WTC11 (cell line): ENCODE measurements around the gene BFSP1. TPM values are rescaled to one million over a fixed set of nuclear protein-coding genes. Genes with fewer than 3 reads are reported as not detected.

Experiments
- ATAC-seq: fragments of 200-7000 bp; cut with Tn5 transposase; 2 replicates; pipeline ENCODE4 v1.10.0; 2021; ENCODE audit warnings: mild to moderate bottlenecking, moderate library complexity
- CTCF ChIA-PET: fragments of 300-600 bp; sonication (Branson Sonifier 250); formaldehyde crosslinking; loops from one replicate; lab custom pipeline; 2021; ENCODE audit warnings: antibody characterized with exemption; lab: Charles Lee
- POLR2A ChIA-PET: fragments of 350-600 bp; sonication (Branson Sonifier 250); formaldehyde crosslinking; loops from one replicate; lab custom pipeline; 2021; ENCODE audit warnings: antibody characterized with exemption; lab: Charles Lee
- DNase-seq: peaks from one replicate; pipeline ENCODE4 v3.0.0; 2021; ENCODE audit warnings: low spot score
- H3K27ac Mint-ChIP-seq: 2 replicates; pipeline ENCODE4 v1.8.0; 2021; ENCODE audit warnings: mixed read lengths
- H3K27me3 Mint-ChIP-seq: 2 replicates; pipeline ENCODE4 v1.8.0; 2021; ENCODE audit warnings: low read depth, mild to moderate bottlenecking, moderate library complexity, mixed read lengths
- H3K36me3 Mint-ChIP-seq: 2 replicates; pipeline ENCODE4 v1.8.0; 2021; ENCODE audit warnings: mixed read lengths
- H3K4me1 Mint-ChIP-seq: 2 replicates; pipeline ENCODE4 v1.8.0; 2022; ENCODE audit warnings: mixed read lengths
- H3K4me3 Mint-ChIP-seq: 2 replicates; pipeline ENCODE4 v1.8.0; 2021; ENCODE audit warnings: mild to moderate bottlenecking, moderate library complexity, mixed read lengths
- H3K9me3 Mint-ChIP-seq: 2 replicates; pipeline ENCODE4 v1.8.0; 2021; ENCODE audit warnings: mixed read lengths
- CREB1 ChIP-seq: sonication (generic); formaldehyde crosslinking; IDR thresholded peaks from 2 replicates; pipeline ENCODE4 v1.8.0; 2023; ENCODE audit warnings: mild to moderate bottlenecking, missing genetic modification reagents
- FOXP4 ChIP-seq: sonication (generic); formaldehyde crosslinking; IDR thresholded peaks from 2 replicates; pipeline ENCODE4 v1.8.0; 2022; ENCODE audit warnings: mild to moderate bottlenecking, missing genetic modification reagents
- NFYB ChIP-seq: sonication (generic); formaldehyde crosslinking; conservative IDR thresholded peaks from 2 replicates; pipeline ENCODE4 v1.8.0; 2022; ENCODE audit warnings: low read depth, missing genetic modification reagents
- NR2C2 ChIP-seq: sonication (generic); formaldehyde crosslinking; IDR thresholded peaks from 2 replicates; pipeline ENCODE4 v1.8.0; 2022; ENCODE audit warnings: mild to moderate bottlenecking, missing genetic modification reagents
- PRDM15 ChIP-seq: sonication (generic); formaldehyde crosslinking; IDR thresholded peaks from 2 replicates; pipeline ENCODE4 v1.8.0; 2022; ENCODE audit warnings: missing genetic modification reagents
- USF1 ChIP-seq: sonication (generic); formaldehyde crosslinking; IDR thresholded peaks from 2 replicates; pipeline ENCODE4 v1.8.0; 2022; ENCODE audit warnings: mild to moderate bottlenecking, missing genetic modification reagents
- USF2 ChIP-seq: sonication (generic); formaldehyde crosslinking; IDR thresholded peaks from 2 replicates; pipeline ENCODE4 v1.8.1; 2023; ENCODE audit warnings: mild to moderate bottlenecking, missing genetic modification reagents, moderate library complexity
- ZBTB43 ChIP-seq: sonication (generic); formaldehyde crosslinking; IDR thresholded peaks from 2 replicates; pipeline ENCODE4 v1.8.1; 2023; ENCODE audit warnings: mild to moderate bottlenecking, missing genetic modification reagents
- ZNF138 ChIP-seq: sonication (generic); formaldehyde crosslinking; conservative IDR thresholded peaks from 2 replicates; pipeline ENCODE4 v1.8.1; 2022; ENCODE audit warnings: mild to moderate bottlenecking, moderate library complexity, missing genetic modification reagents
- ZNF219 ChIP-seq: sonication (generic); formaldehyde crosslinking; IDR thresholded peaks from 2 replicates; pipeline ENCODE4 v1.8.0; 2023; ENCODE audit warnings: missing genetic modification reagents, mild to moderate bottlenecking, borderline replicate concordance
- ZNF263 ChIP-seq: sonication (generic); formaldehyde crosslinking; IDR thresholded peaks from 2 replicates; pipeline ENCODE4 v1.8.1; 2022; ENCODE audit warnings: low read depth, mild to moderate bottlenecking, moderate library complexity, missing genetic modification reagents
- ZNF317 ChIP-seq: sonication (generic); formaldehyde crosslinking; IDR thresholded peaks from 2 replicates; pipeline ENCODE4 v1.8.1; 2023; ENCODE audit warnings: low read depth, mild to moderate bottlenecking, moderate library complexity, missing genetic modification reagents, borderline replicate concordance
- total RNA-seq: library from RNA; stranded (reverse); gene quantifications from 3 replicates; pipeline ENCODE4 v1.2.3, GENCODE V29; 2021

The BFSP1 gene
- total RNA-seq, 1 experiment from 2014 or later: 3.0 TPM

GRCh38 chr20:17519606-17520285 is 11.4 kb downstream of the BFSP1 start:
- Mint-ChIP-seq H3K4me1 (peaks cover 5% of the 10 kb centered on the region), H3K27ac (no peak overlapping the region), H3K9me3 (peaks cover 8% of the 10 kb centered on the region), H3K36me3 (no peaks in the 10 kb centered on the region), H3K27me3 (no peaks in the 10 kb centered on the region), H3K4me3 (no peak overlapping the region)
- no peak for DNase-seq
- CTCF ChIA-PET: interaction anchor here (2.5 kb wide), 1 partner anchor 15 kb away, joined by 8 read pairs; no protein-coding TSS in a partner anchor
- POLR2A ChIA-PET: interaction anchor here (1.1 kb wide), 1 partner anchor 21 kb away, joined by 3 read pairs; no protein-coding TSS in a partner anchor
- peak; percentile 42; the same call in 1 of the 2 replicates for TF ChIP-seq PRDM15
- TF ChIP-seq ZNF138 (CRISPR knock-in tag): no peak
- no peak for TF ChIP-seq ZBTB43 (CRISPR knock-in tag)
- TF ChIP-seq ZNF317 (CRISPR knock-in tag): no peak
- TF ChIP-seq ZNF219 (CRISPR knock-in tag): no peak
- TF ChIP-seq, all 79 proteins: peak for 1
- no peak for ATAC-seq

GRCh38 chr20:17518339-17519052 is 12.7 kb downstream of the BFSP1 start:
- DNase-seq: peak; percentile 53
- Mint-ChIP-seq H3K4me1 (peaks cover 5% of the 10 kb centered on the region), H3K36me3 (no peaks in the 10 kb centered on the region), H3K4me3 (no peak overlapping the region)
- peak; percentile 29; the same call in 1 of the 2 replicates for TF ChIP-seq NFYB (CRISPR knock-in tag)
- peak; percentile 83 for TF ChIP-seq USF1 (CRISPR knock-in tag)
- TF ChIP-seq USF2: peak; percentile 89
- no peak for TF ChIP-seq NR2C2
- TF ChIP-seq, all 79 proteins: peak for 3
- no peaks in the 10 kb centered on the region for H3K27me3 Mint-ChIP-seq
- ChIA-PET POLR2A (no interaction called here), CTCF (interaction anchor here (2.5 kb wide), 1 partner anchor 14 kb away, joined by 8 read pairs; no protein-coding TSS in a partner anchor)
- peak; percentile 49; the same call in 1 of the 2 replicates for ATAC-seq
- no peak overlapping the region for H3K27ac Mint-ChIP-seq
- peaks cover 8% of the 10 kb centered on the region for H3K9me3 Mint-ChIP-seq

GRCh38 chr20:17515053-17515452 is 16.1 kb downstream of the BFSP1 start:
- TF ChIP-seq CREB1 (CRISPR knock-in tag): no peak
- TF ChIP-seq FOXP4 (CRISPR knock-in tag): no peak
- TF ChIP-seq NFYB (CRISPR knock-in tag): no peak
- TF ChIP-seq USF2: no peak
- no peak for TF ChIP-seq ZNF138 (CRISPR knock-in tag)
- TF ChIP-seq ZNF263: no peak
- TF ChIP-seq, all 79 proteins: peak for 0
- no peaks in the 10 kb centered on the region for H3K36me3 Mint-ChIP-seq
- H3K27ac Mint-ChIP-seq: no peak overlapping the region
- ATAC-seq: no peak
- no peak overlapping the region for H3K4me3 Mint-ChIP-seq
- ChIA-PET CTCF (interaction anchor here (1.2 kb wide), 1 partner anchor 167 kb away, joined by 3 read pairs; the partner anchor contains the start of gene RRBP1), POLR2A (no interaction called here)
- no peak for DNase-seq
- H3K4me1 Mint-ChIP-seq: peaks cover 3% of the 10 kb centered on the region; the same call in 1 of the 2 replicates
- no peaks in the 10 kb centered on the region for H3K27me3 Mint-ChIP-seq
- H3K9me3 Mint-ChIP-seq: peaks cover 8% of the 10 kb centered on the region
